Smooth muscle cell (in vitro differentiated cells): ENCODE measurements around the gene RAB11FIP5. TPM values are rescaled to one million over a fixed set of nuclear protein-coding genes. Genes with fewer than 3 reads are reported as not detected.

Experiments used
- DNase-seq: peaks from one replicate; lab custom pipeline; 2025; ENCODE audit not compliant: unreplicated experiment; lab: John Stamatoyannopoulos, UW
- H2AFZ ChIP-seq: fragments of 200-600 bp; sonication (generic); 2 replicates; pipeline ENCODE4 v1.6.0; 2016; ENCODE audit warnings: antibody characterized with exemption, low read depth, mild to moderate bottlenecking
- H3F3A ChIP-seq: fragments of 200-600 bp; sonication (generic); 2 replicates; pipeline ENCODE4 v1.6.0; 2017; ENCODE audit warnings: antibody characterized with exemption, low read depth
- H3K27ac ChIP-seq: fragments of 200-600 bp; sonication (generic); 2 replicates; pipeline ENCODE4 v1.5.1; 2016; ENCODE audit warnings: low read depth, mild to moderate bottlenecking
- H3K27me3 ChIP-seq: fragments of 200-600 bp; sonication (generic); 2 replicates; pipeline ENCODE4 v1.6.1; 2016; ENCODE audit warnings: low read depth, mild to moderate bottlenecking
- H3K36me3 ChIP-seq: fragments of 200-600 bp; sonication (generic); 2 replicates; pipeline ENCODE4 v1.5.1; 2016; ENCODE audit warnings: low read depth
- H3K4me1 ChIP-seq: fragments of 200-600 bp; sonication (generic); 2 replicates; pipeline ENCODE4 v1.5.1; 2016; ENCODE audit warnings: low read depth
- H3K4me2 ChIP-seq: fragments of 200-600 bp; sonication (generic); 2 replicates; pipeline ENCODE4 v1.6.0; 2016; ENCODE audit warnings: mild to moderate bottlenecking
- H3K4me3 ChIP-seq: fragments of 200-600 bp; sonication (generic); 2 replicates; pipeline ENCODE4 v1.5.1; 2016; ENCODE audit warnings: mild to moderate bottlenecking
- H3K79me2 ChIP-seq: fragments of 200-600 bp; sonication (generic); 2 replicates; pipeline ENCODE4 v1.6.0; 2016; ENCODE audit warnings: low read depth, mild to moderate bottlenecking
- H3K9ac ChIP-seq: fragments of 200-600 bp; sonication (generic); 2 replicates; pipeline ENCODE4 v1.6.0; 2016; ENCODE audit warnings: low read depth
- H3K9me3 ChIP-seq: fragments of 200-600 bp; sonication (generic); replicated peaks from 2 replicates; pipeline ENCODE4 v1.5.1; 2016; ENCODE audit warnings: low read depth
- H4K20me1 ChIP-seq: fragments of 200-600 bp; sonication (generic); 2 replicates; pipeline ENCODE4 v1.6.0; 2016; ENCODE audit warnings: low read depth
- WGBS: methylation state at CpG from one replicate; pipeline ENCODE4 v1.1.7; 2016; ENCODE audit warnings: low lambda C conversion rate; 5-methylcytosine and 5-hydroxymethylcytosine counted together
- polyA plus RNA-seq: library from polyadenylated mRNA; unstranded; fragments of >200 nt; fragmentation: Nextera tagmentation; extraction: Ambion mirVana; gene quantifications from 2 replicates; pipeline ENCODE4 v1.2.1, GENCODE V29; 2016
- total RNA-seq: library from RNA; depleted of rRNA; stranded (reverse); fragments of >200 nt; gene quantifications from 2 replicates; pipeline ENCODE4 v1.2.3, GENCODE V29; 2014
- TF ChIP-seq, protein P1 (sequence below): fragments of 200-600 bp; sonication (generic); IDR thresholded peaks from 2 replicates; pipeline ENCODE4 v1.5.1; 2017; ENCODE audit warnings: borderline replicate concordance, mild to moderate bottlenecking, antibody characterized with exemption; ENCODE audit not compliant: insufficient read depth, poor library complexity, severe bottlenecking

The RAB11FIP5 gene
- total and polyA plus RNA-seq, 2 experiments from 2014 or later = 23.3 to 31.3 TPM

DNA sequence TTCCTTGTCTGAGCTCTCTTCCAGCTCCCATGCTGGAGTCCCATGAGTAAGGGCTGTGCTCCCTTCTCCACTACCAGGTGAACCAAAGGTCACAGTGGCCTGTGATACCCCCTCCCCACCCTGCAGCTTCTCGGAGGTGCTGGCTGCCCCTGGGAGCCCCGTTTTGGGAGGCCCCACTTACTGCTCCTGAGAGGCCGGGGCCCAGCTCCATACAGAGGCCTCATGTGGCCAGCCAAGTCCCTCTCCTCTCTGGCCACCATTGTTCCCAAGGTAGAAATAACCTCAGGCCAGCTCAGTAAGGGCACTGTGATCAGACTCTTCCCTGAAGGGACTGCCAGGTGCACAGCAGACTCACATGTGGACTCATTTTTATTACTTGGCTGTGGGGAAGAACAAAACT, 6.0 kb downstream of the RAB11FIP5 start:
- Histone ChIP-seq H3K4me2 (no peak overlapping the region), H3K9me3 (no peaks in the 10 kb centered on the region), H4K20me1 (peaks cover 100% of the 10 kb centered on the region), H3F3A (no peaks in the 10 kb centered on the region), H3K9ac (no peak overlapping the region), H3K79me2 (peaks cover 97% of the 10 kb centered on the region), H2AFZ (no peak overlapping the region), H3K4me3 (no peak overlapping the region), H3K36me3 (no peaks in the 10 kb centered on the region), H3K27ac (no peak overlapping the region), H3K4me1 (peaks cover 13% of the 10 kb centered on the region), H3K27me3 (no peaks in the 10 kb centered on the region)
- no peak for DNase-seq
- TF ChIP-seq, protein P1, sequence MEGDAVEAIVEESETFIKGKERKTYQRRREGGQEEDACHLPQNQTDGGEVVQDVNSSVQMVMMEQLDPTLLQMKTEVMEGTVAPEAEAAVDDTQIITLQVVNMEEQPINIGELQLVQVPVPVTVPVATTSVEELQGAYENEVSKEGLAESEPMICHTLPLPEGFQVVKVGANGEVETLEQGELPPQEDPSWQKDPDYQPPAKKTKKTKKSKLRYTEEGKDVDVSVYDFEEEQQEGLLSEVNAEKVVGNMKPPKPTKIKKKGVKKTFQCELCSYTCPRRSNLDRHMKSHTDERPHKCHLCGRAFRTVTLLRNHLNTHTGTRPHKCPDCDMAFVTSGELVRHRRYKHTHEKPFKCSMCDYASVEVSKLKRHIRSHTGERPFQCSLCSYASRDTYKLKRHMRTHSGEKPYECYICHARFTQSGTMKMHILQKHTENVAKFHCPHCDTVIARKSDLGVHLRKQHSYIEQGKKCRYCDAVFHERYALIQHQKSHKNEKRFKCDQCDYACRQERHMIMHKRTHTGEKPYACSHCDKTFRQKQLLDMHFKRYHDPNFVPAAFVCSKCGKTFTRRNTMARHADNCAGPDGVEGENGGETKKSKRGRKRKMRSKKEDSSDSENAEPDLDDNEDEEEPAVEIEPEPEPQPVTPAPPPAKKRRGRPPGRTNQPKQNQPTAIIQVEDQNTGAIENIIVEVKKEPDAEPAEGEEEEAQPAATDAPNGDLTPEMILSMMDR = no peak
- 81% methylated on average over 3 of the region's 3 CpGs for WGBS

DNA sequence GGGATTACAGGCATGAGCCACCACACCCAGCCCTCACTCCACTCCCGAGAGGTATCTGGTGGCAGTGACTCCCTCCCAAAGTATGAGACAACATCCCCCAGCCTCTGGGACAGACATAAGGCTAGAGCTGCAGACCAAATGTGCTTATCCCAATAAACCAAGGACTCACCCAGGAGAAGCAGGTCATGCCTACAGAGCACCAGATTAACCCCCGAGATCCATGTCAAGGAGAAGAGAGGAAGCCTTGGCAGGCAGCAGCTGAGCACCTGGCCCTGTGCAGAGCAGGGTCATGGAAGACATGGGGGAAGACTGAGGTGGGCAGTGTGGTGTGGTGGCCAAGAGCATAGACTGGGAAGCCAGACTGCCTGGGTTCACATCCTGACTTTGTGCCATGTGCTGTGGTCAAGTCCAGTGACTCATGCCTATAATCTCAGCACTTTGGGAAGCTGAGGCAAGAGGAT, 7.2 kb downstream of the RAB11FIP5 start:
- Histone ChIP-seq H3F3A (no peaks in the 10 kb centered on the region), H3K4me1 (peaks cover 3% of the 10 kb centered on the region), H3K4me2 (no peak overlapping the region), H2AFZ (no peak overlapping the region), H3K9me3 (no peaks in the 10 kb centered on the region), H4K20me1 (peaks cover 100% of the 10 kb centered on the region), H3K9ac (no peak overlapping the region), H3K4me3 (no peak overlapping the region), H3K27ac (no peak overlapping the region), H3K27me3 (no peaks in the 10 kb centered on the region), H3K36me3 (no peaks in the 10 kb centered on the region), H3K79me2 (peaks cover 96% of the 10 kb centered on the region)
- 77% methylated on average over 2 of the region's 2 CpGs for WGBS
- DNase-seq = no peak
- TF ChIP-seq, protein P1 = no peak

DNA sequence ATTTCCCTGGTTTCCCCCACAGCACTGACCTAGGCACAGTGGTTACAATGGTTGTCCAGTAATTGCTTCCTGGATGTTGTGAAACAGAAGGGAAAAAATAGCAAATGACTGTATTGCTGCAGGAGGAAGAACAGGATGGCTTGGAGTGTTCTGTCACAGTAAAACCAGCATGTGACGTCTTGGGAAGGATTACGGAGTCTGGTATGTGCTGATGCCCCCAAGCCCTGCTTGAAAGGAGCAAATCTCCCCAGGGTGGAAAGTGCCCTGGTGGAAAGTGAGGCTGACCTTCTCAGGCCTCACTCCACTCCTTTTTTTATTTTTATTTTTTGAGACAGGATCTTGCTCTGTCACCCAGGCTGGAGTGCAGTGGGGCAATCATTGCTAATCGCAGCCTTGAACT, 7.8 kb downstream of the RAB11FIP5 start:
- TF ChIP-seq, protein P1 = no peak
- H3K9me3 ChIP-seq = no peaks in the 10 kb centered on the region
- no peak overlapping the region for H3K4me2 ChIP-seq
- H3K9ac ChIP-seq = no peak overlapping the region
- DNase-seq = no peak
- no peaks in the 10 kb centered on the region for H3K36me3 ChIP-seq
- no peak overlapping the region for H3K4me3 ChIP-seq
- peaks cover 96% of the 10 kb centered on the region for H3K79me2 ChIP-seq
- H4K20me1 ChIP-seq = peaks cover 100% of the 10 kb centered on the region
- no peaks in the 10 kb centered on the region for H3F3A ChIP-seq
- no peak overlapping the region for H2AFZ ChIP-seq
- H3K27me3 ChIP-seq = no peaks in the 10 kb centered on the region
- H3K4me1 ChIP-seq = no peaks in the 10 kb centered on the region
- 69% methylated on average over 3 of the region's 3 CpGs for WGBS
- H3K27ac ChIP-seq = no peak overlapping the region

DNA sequence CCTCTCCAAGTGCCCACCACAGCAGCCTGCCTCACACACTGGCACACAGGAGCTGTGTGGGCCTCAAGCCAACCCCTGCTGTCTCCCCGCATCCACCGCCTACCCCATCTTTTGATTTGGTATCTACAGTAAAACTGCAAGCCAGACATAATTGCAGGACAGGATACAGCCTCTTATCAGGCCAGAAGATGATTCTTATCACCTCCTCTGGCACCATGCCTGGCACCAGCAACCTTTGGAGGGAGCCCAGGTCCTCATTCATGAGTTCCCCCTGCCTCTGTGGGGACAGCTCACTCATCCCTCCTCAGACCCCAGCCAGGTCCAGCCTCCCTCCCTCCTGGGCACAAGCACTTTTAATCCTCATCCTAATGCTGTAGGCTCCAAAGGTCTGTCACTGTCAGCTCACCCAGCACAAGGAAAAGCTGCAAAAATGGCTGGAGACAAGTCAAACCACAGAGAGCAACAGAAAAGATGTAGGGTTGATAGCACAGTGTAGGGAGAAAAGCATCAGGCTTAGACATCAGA, 9.7 kb downstream of the RAB11FIP5 start:
- H3K4me1 ChIP-seq = no peaks in the 10 kb centered on the region

More for the DNA sequence above, 9.7 kb downstream of the RAB11FIP5 start:
- Histone ChIP-seq H3K79me2 (peaks cover 95% of the 10 kb centered on the region), H3K27ac (no peak overlapping the region), H3F3A (no peaks in the 10 kb centered on the region), H3K9ac (no peak overlapping the region), H3K4me2 (no peak overlapping the region), H3K9me3 (no peaks in the 10 kb centered on the region), H3K4me3 (no peak overlapping the region), H2AFZ (no peak overlapping the region), H3K27me3 (no peaks in the 10 kb centered on the region), H3K36me3 (no peaks in the 10 kb centered on the region), H4K20me1 (peaks cover 100% of the 10 kb centered on the region)
- TF ChIP-seq, protein P1 = no peak
- no peak for DNase-seq
- WGBS = 80% methylated on average over 2 of the region's 2 CpGs
